Measurements from ENCODE around the gene PJVK. TPM values are rescaled to one million over a fixed set of nuclear protein-coding genes. Genes with fewer than 3 reads are reported as not detected.

The PJVK gene
- total RNA-seq = 1 to 10 TPM in 1 of 2 donors, under 1 TPM in 1; 0.91 to 4.7 TPM

- TF ChIP-seq CTCF (IDR thresholded peaks at IDR 0.05) (peak; percentile 13 to 48 (median 36)), POLR2A (IDR thresholded peaks at IDR 0.05) (peak; percentile 94), POLR2AphosphoS5 (IDR thresholded peaks at IDR 0.05) (peak; percentile 95)
- intact Hi-C loops (cut with DNase I) = loop anchor here (2.0 kb wide), 1 partner anchor 28 kb away; the partner anchor contains the start of gene FKBP7
- peak within 1 kb of the TSS; percentile 98 for H3K27ac ChIP-seq
Measured at GRCh38 chr2:178450774-178451525, at the start of gene PJVK, which contains the start of gene PRKRA. TSS of gene PJVK (plus strand) at chr2:178451378. CDS start at chr2:178453410, 2,032 bp downstream. TSS of gene PRKRA (minus strand) at chr2:178451175. CDS start at chr2:178451030, 145 bp downstream.

GRCh38 chr2:178401994-178402437 is 49.2 kb upstream of the PJVK start:
- TF ChIP-seq POLR2A (IDR thresholded peaks at IDR 0.05) (no peak), POLR2AphosphoS5 (IDR thresholded peaks at IDR 0.05) (no peak), CTCF (IDR thresholded peaks at IDR 0.05) (no peak)
- Histone ChIP-seq H3K4me3 (no peak overlapping the region), H3K4me1 (replicated peaks) (no peaks in the 10 kb centered on the region), H3K9me3 (no peaks in the 10 kb centered on the region), H3K27me3 (replicated peaks; ENCODE audit: insufficient read depth) (no peaks in the 10 kb centered on the region), H3K27ac (no peak overlapping the region), H3K36me3 (no peaks in the 10 kb centered on the region)
- intact Hi-C loops (cut with DNase I) = no loop called here
- DNase-seq (ENCODE audit: low spot score) = no peak
- 70% methylated on average over 6 of the region's 6 CpGs for WGBS

More at GRCh38 chr2:178450774-178451525, at the start of gene PJVK, which contains the start of gene PRKRA:
- H3K4me1 ChIP-seq (replicated peaks) = peaks cover 6% of the 10 kb centered on the region
- H3K9me3 ChIP-seq = no peaks in the 10 kb centered on the region
- H3K36me3 ChIP-seq = no peaks in the 10 kb centered on the region
- no peaks in the 10 kb centered on the region for H3K27me3 ChIP-seq (replicated peaks; ENCODE audit: insufficient read depth)
- H3K4me3 ChIP-seq = peak within 1 kb of the TSS; percentile 69 to 80
- 1% methylated on average over 47 of the region's 76 CpGs for WGBS
- DNase-seq (ENCODE audit: low spot score) = peak; percentile 97

GRCh38 chr2:178403671-178404306 is 47.4 kb upstream of the PJVK start:
- Histone ChIP-seq H3K4me3 (no peak overlapping the region), H3K27ac (no peak overlapping the region), H3K36me3 (no peaks in the 10 kb centered on the region), H3K27me3 (replicated peaks; ENCODE audit: insufficient read depth) (no peaks in the 10 kb centered on the region), H3K4me1 (replicated peaks) (no peaks in the 10 kb centered on the region), H3K9me3 (no peaks in the 10 kb centered on the region)
- intact Hi-C loops (cut with DNase I) = no loop called here
- no peak for TF ChIP-seq POLR2A (IDR thresholded peaks at IDR 0.05)
- no peak for TF ChIP-seq CTCF (IDR thresholded peaks at IDR 0.05)
- no peak for TF ChIP-seq POLR2AphosphoS5 (IDR thresholded peaks at IDR 0.05)
- WGBS = 63% methylated on average over 3 of the region's 3 CpGs
- no peak for DNase-seq (ENCODE audit: low spot score)

GRCh38 chr2:178404368-178404767 is 46.8 kb upstream of the PJVK start:
- Histone ChIP-seq H3K27me3 (replicated peaks; ENCODE audit: insufficient read depth) (no peaks in the 10 kb centered on the region), H3K36me3 (no peaks in the 10 kb centered on the region), H3K4me3 (no peak overlapping the region), H3K27ac (no peak overlapping the region), H3K4me1 (replicated peaks) (no peaks in the 10 kb centered on the region), H3K9me3 (no peaks in the 10 kb centered on the region)
- TF ChIP-seq POLR2AphosphoS5 (IDR thresholded peaks at IDR 0.05) (no peak), POLR2A (IDR thresholded peaks at IDR 0.05) (no peak), CTCF (IDR thresholded peaks at IDR 0.05) (no peak)
- 38% methylated on average over 4 of the region's 4 CpGs for WGBS
- DNase-seq (ENCODE audit: low spot score) = no peak
- intact Hi-C loops (cut with DNase I) = no loop called here

Data from prostate gland (tissue), 2 donors.